ENCODE results near the gene METTL3.

Gene METTL3

DNA sequence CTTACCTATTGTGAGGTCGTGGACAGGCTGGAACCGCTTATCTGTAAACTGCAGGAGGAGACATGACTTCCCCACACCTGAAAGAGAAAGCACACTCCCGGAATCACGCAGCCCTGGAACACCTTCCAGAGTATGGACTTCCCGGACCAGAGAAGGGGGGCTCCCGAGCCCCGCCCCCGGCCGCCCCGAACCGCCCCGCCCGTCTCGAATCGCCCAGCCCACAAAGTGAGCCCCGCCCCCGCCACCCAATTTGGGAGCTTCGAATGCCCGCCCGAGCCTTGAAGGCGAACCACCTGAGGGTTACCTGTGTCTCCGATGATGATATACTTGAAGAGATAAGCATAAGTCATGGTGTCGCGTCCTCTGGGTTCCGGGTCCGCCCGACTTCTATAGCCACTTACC is 34.6 kb downstream of the METTL3 start:
- DNase-seq (ENCODE audit: low spot score), result peak; percentile 58

DNA sequence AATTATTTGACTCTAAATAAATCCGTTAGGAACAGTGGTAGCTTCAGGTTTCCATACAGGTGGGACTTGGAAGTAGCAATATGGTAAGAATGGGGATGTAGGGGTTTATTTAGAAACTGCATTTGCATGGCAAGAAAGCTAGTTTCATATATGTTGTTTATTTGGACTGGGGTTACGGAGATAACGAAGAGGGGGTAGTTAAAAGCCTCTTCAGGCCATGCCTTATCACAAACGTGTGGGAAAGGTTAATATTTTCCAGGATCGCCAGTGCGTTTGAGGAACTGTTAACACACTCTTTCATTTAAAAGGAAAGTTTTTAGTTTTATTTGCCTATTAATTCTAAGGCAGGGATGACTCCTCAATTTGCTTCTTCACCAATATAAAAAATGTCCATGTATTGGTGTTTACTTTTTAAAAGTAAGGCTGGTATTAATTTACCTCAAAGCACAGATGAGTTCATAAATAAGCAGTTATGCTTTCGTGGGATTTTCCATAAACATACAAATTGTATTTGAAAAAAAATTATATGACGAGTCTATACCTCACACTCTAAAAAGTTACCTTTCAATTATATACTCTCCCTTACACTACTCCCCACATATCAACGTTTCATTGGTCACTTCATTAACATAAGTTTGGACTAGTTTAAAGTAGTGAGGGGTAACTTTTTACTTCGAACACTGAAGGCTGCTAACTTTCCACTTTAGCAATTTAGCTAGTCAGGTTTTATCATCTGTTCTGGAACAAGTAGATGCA is 35.2 kb downstream of the METTL3 start:
- peak; percentile 11 for DNase-seq (ENCODE audit: low spot score)

DNA sequence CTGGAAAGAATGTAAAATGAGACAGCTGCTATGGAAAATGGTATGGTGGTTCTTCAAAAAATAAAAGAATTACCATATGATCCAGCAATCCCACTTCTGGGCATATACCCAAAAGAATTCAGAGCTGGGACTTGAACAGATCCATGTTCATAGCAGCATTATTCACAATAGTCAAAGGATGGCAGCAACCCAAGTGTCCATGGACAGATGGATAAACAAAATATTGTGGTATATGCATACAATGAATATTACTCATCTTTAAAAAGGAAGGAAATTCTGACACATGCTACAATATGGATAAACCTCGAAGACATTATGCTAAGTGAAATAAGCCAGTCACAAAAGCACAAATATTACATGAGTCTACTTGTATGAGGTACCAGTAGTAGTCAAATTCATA is 43.5 kb downstream of the METTL3 start:
- DNase-seq (ENCODE audit: low spot score), result no peak

DNA sequence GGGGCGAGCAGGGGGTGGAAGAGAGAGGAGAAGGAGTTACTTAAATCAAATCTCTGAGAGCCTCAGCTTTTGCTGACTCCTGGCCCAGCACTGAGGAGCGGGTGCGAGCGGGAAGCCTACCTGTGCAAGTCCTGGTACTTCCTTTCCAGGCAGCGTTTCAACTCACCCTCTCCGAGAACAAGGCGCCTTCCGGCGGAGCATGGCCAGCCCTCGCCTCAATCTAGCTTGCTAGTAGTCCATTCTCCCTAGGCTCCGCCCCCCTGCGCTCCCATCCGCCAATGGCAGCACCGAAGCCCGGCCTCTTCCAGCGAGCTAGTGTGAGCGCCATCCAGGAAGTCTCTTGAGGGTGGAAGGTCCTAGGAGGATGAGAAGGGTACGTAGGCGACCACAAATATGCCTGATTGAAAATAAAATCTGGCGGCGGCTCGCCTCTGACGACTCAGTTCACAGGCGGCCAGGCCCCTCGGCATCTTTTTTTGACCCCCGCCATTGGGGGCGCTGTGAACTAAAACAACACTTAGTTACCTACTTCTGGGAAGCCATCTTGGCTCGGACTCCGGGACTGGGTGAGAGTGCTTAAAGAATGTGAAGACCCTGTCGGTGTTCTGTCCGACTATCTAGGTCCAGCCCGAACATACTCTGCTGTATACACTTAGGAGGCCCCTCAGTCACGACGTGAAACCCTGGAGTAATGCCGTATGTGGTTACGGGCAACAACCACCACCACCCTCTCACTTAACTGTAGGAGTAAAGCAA is 55.0 kb downstream of the METTL3 start, which contains the start of gene CHD8:
TSS of gene CHD8 (minus strand) at position 212 of the 756 bp plus-strand sequence. CDS start 24,480 bp downstream, outside the sequence.
- peak; percentile 95 for DNase-seq (ENCODE audit: low spot score)

DNA sequence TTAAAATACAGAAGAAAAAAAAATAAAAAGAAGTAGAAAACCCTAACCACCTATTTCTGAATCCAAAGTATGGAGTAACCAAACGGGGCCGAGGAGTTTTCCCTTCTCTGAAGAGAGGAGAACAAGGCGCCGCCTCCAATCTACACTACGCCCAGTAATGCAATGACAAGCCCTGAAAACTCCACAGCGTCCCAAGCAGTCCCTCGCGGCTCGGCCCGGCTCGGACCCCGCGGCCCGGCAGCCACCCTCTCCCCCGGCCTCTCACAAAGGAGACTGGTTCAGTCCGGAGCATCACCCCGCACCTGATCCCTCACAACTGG is 55.6 kb downstream of the METTL3 start:
- no peak for DNase-seq (ENCODE audit: low spot score)

DNA sequence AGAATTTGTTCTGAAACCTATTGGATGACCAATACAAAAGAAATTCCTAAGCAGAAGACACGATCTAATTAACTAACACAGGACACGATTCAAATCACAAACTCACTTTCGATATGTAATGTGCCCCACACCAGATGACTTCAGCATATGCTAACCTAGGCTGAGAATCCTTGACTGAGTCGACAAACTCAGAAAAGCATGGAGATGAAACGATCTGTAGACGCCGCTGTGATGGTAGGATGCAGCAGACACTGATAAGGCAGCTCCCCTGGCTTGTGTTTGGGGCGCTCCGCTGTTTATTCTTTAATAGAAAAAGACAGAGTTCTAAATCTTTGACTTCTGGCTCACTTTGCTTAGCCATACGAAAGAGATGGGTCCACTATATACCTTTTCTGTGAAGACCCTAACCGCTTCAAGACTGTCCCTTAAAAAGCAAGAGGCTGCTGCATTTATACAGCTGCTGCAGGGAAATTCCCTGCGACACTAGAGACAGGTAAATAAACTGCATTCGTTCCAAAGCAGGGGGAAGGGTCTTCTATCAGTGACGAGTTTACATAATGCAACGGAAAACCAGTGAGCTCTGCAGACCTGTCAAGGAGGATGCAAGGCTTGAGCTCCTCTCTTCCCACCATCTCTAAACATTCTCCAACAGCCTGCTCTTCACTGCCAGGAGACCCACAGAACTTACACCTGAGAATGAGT is 56.1 kb downstream of the METTL3 start:
- DNase-seq (ENCODE audit: low spot score), result no peak

DNA sequence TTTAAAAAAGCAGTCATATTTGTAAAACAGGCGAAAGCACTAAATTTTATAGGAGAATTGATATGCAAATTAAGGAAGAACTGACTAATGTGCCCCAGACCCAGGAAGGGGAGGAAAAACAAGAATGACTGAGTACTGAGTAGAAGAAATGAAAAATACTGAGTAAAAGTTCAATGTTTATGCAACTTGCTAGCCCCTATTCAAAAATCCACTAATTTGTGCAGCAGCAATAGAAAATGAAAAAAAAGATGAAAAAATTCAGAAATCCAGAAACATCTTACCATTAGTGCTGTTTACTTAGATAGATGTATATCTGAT is 61.3 kb downstream of the METTL3 start:
- no peak for DNase-seq (ENCODE audit: low spot score)

Measured in HuH-7 (cell line).